ENCODE data around the gene MYO18B.

The MYO18B gene

GRCh38 chr22:25902402-25902801 lies 160.4 kb downstream of the MYO18B start:
- TF ChIP-seq, protein P1, sequence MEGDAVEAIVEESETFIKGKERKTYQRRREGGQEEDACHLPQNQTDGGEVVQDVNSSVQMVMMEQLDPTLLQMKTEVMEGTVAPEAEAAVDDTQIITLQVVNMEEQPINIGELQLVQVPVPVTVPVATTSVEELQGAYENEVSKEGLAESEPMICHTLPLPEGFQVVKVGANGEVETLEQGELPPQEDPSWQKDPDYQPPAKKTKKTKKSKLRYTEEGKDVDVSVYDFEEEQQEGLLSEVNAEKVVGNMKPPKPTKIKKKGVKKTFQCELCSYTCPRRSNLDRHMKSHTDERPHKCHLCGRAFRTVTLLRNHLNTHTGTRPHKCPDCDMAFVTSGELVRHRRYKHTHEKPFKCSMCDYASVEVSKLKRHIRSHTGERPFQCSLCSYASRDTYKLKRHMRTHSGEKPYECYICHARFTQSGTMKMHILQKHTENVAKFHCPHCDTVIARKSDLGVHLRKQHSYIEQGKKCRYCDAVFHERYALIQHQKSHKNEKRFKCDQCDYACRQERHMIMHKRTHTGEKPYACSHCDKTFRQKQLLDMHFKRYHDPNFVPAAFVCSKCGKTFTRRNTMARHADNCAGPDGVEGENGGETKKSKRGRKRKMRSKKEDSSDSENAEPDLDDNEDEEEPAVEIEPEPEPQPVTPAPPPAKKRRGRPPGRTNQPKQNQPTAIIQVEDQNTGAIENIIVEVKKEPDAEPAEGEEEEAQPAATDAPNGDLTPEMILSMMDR (conservative IDR thresholded peaks at IDR 0.05): no peak
- no peak for TF ChIP-seq ZFX (IDR thresholded peaks at IDR 0.05)
- no peak overlapping the region for H3K27ac ChIP-seq

GRCh38 chr22:25903294-25903693 lies 161.3 kb downstream of the MYO18B start:
- H3K27ac ChIP-seq: no peak overlapping the region
- no peak for TF ChIP-seq ZFX (IDR thresholded peaks at IDR 0.05)
- TF ChIP-seq, protein P1 (conservative IDR thresholded peaks at IDR 0.05): peak; percentile 52

- H3K27ac ChIP-seq: no peak overlapping the region
- TF ChIP-seq ZFX (IDR thresholded peaks at IDR 0.05): no peak
- TF ChIP-seq, protein P1 (conservative IDR thresholded peaks at IDR 0.05): no peak
Measured at GRCh38 chr22:25908212-25908611, 166.2 kb downstream of the MYO18B start.

- no peak overlapping the region for H3K27ac ChIP-seq
- TF ChIP-seq, protein P1 (conservative IDR thresholded peaks at IDR 0.05): no peak
- no peak for TF ChIP-seq ZFX (IDR thresholded peaks at IDR 0.05)
Measured at GRCh38 chr22:25908755-25909154, 166.8 kb downstream of the MYO18B start.

- TF ChIP-seq ZFX (IDR thresholded peaks at IDR 0.05): no peak
- TF ChIP-seq, protein P1 (conservative IDR thresholded peaks at IDR 0.05): no peak
- H3K27ac ChIP-seq: no peak overlapping the region
Measured at GRCh38 chr22:25909614-25910387, 167.8 kb downstream of the MYO18B start.

DNA sequence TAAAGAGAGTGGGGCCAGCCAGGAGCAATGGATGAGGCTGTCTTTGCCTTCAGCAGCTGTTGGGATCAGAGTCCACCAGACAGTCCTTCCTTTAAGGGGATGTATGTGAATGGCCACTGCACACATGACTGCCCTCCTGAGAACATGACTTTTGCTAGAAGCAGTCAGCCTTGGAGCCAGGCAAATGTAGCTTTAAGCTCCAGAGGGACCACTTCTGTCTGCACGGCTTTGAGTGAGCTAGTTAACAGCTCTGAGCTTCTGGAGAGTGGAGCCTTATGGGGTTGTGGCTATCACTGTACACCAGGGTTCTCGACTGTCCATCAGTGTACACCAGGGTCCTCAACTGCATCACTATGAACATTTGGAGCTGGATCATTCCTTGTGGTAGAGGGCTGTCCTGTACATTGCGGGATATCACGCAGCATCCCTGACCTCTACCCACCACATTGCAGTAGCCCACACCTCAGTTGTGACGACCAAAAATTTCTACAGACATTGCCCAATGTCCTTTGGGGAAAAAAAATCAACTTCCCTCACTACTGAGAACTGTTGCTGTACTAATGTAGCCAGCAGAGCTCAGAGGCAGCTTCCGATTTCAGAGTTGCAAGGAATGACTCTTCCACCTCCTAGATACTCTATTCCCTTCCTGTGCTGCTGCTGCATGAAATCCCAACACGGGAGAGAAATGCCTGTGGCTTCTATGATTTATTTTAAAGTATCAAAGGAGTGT lies 169.4 kb downstream of the MYO18B start:
- TF ChIP-seq, protein P1 (conservative IDR thresholded peaks at IDR 0.05): no peak
- TF ChIP-seq ZFX (IDR thresholded peaks at IDR 0.05): no peak
- H3K27ac ChIP-seq: no peak overlapping the region

GRCh38 chr22:25919452-25919851 lies 177.5 kb downstream of the MYO18B start:
- no peak for TF ChIP-seq ZFX (IDR thresholded peaks at IDR 0.05)
- TF ChIP-seq, protein P1 (conservative IDR thresholded peaks at IDR 0.05): no peak

More at GRCh38 chr22:25919452-25919851, 177.5 kb downstream of the MYO18B start:
- H3K27ac ChIP-seq: no peak overlapping the region

Data from C4-2B (cell line).